EH (cell line): ENCODE results near the gene OR2AJ1.
"Not testable (repeated sequence)": the region's sequence is repeated elsewhere in the genome, so short reads cannot be mapped to it uniquely, and the experiment has no call there.

ENCODE experiments used
- DNase-seq: peaks from one replicate; pipeline ENCODE4 v3.0.0-alpha.2; 2015; ENCODE audit warnings: low read depth

OR2AJ1 gene, protein sequence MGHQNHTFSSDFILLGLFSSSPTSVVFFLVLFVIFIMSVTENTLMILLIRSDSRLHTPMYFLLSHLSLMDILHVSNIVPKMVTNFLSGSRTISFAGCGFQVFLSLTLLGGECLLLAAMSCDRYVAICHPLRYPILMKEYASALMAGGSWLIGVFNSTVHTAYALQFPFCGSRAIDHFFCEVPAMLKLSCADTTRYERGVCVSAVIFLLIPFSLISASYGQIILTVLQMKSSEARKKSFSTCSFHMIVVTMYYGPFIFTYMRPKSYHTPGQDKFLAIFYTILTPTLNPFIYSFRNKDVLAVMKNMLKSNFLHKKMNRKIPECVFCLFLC

DNA sequence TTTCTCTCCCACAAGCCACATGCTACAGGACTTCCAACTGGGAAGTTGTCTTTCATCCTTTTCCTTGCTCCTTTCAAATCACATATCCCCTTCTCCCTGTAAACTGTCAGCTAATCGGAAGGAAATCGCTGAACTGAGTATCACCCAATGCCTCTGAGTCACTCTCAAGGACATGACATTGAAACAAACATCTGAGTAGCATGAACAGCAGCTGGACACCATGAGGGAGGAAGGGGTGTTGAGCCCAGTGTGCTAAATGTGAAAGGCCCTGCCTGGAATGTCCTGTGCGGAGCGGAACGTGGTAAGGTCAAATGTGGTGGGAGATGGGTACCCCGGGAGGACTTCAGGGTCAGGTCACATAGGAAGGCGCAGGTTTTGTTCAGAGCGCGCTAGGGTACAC is at the start of gene OR2AJ1:
Gene OR2AJ1 (plus strand): TSS at position 22 of the 400 bp plus-strand sequence. CDS start 8,880 bp downstream, outside the sequence.
- no peak for DNase-seq

DNA sequence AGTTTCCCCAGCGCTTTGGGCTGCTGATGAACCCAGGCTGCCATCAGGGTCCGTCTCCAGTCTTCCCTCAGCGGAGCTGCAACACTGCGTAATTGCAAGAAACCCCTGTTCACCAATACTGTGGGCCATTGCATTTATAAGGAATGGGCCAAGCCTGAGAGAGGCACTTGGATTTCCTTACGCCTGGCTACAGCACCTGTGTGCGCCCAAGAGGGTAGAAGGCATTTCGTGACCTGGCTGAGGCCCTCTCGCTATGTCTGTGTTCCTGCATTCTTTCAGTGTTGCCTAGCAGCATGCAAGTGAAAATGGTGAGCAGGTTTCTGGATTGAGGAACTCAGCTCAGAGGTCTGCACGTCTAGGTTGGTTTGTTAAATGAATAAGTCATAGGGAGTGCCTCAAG is 41.3 kb upstream of the OR2AJ1 start:
- DNase-seq: no peak

DNA sequence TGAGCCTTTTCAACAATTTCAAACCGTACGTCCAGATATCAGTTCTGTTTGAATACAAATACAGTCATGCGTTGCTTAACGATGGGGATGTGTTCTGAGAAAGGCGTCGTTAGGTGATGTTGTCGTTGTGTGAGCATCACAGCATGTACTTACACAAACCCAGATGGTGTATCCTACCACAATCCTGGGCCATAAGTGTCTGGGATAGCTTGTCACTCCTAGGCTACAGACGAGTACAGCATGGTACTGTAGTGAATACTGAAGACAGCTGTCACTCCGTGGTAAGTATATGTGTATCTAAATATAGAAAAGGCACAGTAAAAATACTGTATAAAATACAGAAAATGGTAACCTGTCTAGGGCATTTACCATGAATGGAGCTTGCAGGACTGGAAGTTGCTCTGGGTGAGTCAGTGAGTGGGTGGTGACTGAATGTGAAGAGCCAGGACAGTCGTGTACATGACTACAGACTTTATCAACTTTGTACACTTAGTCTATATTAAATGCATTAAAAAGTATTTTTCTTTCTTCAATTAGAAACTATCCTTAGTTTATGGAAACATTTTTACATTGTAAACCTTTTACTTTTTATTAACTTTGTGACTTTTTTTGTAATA is 39.8 kb upstream of the OR2AJ1 start:
- DNase-seq: no peak

DNA sequence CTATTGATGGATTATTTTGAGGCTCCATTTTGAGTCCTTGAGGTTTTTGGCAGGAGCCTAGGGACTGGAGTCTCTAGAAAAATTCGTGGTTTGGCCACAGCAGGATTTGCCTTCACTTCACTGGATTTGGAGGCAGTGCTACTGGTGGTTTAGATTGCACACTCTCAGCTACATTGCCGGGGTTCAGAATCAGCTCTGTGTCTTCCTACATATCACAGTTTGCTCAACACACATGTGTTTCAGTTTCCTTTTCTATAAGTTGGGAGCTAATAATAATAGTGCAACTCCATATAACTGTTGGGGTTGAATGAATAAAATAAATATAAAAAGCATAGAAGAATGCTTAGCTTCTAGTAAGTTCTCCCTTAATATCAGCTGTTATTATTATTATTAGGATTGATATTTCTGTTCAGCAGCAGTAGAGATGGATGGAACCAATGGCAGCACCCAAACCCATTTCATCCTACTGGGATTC is 29.5 kb upstream of the OR2AJ1 start, which contains the start of gene OR2W3:
Gene OR2W3 (plus strand): TSS at position 425 of the 475 bp plus-strand sequence. CDS start 0 bp downstream, at position 425.
- DNase-seq: no peak

DNA sequence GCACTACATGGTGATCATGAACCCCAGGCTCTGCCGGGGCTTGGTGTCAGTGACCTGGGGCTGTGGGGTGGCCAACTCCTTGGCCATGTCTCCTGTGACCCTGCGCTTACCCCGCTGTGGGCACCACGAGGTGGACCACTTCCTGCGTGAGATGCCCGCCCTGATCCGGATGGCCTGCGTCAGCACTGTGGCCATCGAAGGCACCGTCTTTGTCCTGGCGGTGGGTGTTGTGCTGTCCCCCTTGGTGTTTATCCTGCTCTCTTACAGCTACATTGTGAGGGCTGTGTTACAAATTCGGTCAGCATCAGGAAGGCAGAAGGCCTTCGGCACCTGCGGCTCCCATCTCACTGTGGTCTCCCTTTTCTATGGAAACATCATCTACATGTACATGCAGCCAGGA is 28.7 kb upstream of the OR2AJ1 start:
- DNase-seq: no peak

DNA sequence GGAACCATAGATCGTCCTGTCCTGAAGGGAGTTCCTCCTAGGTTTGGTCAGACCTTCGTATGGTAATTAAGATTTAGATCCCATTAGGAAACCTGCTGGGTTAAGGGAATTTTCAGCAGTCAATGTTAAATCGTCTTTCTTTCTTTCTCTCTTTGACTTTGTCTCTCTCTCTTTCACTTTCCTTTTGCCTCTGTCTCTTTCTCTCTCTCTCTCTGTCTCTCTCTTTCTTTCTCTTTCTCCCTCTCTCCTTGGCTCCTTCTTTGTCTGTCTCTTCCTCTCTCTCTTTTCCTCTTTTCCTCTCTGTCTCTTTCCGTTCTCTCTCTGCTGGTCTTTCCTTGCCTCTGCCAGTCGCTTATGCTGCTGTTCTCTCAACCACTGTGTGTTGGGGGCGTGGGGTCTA is 20.6 kb upstream of the OR2AJ1 start:
- no peak for DNase-seq

DNA sequence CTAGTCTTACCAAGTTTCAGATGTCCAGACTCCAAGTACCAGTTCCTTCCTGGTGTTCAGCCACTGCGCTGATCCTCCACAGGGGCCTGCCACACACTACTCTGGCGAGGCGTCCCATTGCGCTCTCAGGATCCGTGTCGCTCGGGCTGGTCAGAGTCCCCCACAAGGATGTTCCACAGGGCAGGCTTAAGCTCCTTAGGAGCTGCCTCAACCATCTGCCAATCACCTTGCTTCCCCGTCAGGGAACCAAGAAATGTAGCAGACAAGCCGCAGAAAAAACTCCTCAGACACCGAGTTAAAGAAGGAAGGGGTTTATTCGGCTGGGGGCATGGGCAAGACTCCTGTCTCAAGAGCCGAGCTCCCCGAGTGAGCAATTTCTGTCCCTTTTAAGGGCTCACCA is 19.5 kb upstream of the OR2AJ1 start:
- DNase-seq: no peak

DNA sequence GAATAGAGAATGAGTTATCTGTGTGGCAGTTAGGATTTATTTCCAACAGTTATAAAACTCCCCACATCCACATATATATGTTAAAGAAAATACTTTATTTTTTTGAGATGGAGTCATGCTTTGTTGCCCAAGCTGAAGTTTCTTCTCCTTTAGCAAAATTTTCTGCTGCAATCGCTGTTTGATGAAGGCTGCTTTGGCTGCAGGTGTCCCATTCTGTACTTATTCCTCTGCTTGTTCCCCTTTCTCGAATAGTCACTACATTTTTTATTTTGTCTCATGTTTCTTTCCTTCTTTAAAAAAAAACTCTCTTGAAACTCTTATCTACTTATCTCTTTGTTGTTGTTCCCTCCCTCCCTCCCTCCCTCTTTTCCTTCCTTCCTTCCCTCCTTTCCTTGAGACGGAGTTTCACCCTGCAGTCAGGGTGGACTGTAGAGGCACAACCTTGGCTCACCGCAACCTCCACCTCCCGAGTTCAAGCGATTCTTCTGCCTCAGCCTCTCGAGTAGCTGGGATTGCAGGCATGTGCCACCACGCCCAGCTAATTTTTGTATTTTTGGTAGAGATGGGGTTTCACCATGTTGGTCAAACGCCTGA is 18.7 kb upstream of the OR2AJ1 start:
- DNase-seq: no peak

DNA sequence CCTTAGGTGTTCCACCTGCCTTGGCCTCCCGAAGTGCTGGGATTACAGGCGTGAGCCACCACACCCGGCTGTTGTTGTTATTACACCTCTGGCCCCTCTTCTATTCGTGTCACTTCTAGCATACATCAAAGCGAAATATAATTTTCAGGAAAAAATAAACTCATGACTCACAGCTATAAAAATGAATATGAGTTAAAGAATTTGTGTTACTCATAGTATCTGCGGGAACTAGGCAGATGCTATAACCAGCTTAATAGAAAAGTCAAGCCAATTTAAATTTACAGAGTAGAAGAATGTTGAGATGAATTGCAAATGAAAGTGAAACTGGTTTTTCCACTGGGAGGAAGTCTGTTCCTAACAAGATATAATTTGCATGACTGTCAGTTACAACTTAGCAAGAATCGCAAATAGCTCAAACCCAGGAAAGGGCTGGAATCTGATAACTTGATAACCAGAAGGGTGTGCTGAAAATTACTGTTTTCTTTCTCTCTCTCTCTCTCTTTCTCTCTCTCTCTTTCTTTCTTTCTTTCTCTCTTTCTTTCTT is 18.1 kb upstream of the OR2AJ1 start:
- peak; percentile 3 for DNase-seq

DNA sequence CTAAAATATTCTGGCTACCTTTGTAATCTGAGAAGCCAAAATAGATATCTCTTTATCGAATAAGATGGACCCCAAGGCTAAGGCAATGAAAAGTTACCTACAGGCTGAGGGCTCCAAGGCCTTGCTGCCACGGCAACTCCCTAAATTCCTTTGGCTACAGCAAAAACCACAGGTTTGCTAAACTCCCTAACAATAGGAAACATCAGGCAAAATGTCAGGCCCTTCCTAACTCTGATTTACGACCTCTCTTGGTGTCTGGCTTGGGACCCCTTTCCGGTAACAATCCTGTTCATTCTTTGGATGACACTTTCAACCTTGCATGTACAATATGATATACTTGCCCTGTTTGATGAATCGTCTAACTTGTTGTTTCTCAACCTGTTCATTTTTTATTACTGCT is 15.9 kb upstream of the OR2AJ1 start:
- no peak for DNase-seq

DNA sequence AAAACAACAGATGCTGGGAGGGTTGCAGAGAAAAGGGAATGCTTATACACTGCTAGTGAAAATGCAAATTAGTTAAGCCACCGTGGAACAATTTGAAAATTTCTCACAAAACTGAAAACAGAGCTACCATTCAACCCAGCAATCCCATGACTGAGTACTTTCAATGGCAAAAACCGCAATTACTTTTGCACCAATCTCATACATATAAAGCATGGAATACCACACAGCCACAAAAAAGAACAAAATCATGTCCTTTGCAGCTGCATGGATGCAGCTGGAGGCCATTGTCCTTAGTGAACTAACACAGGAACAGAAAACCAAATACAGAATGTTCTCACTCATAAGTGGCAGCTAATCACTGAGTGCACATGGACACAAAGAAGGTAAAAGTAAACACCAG is 10.9 kb upstream of the OR2AJ1 start:
- DNase-seq: no peak

DNA sequence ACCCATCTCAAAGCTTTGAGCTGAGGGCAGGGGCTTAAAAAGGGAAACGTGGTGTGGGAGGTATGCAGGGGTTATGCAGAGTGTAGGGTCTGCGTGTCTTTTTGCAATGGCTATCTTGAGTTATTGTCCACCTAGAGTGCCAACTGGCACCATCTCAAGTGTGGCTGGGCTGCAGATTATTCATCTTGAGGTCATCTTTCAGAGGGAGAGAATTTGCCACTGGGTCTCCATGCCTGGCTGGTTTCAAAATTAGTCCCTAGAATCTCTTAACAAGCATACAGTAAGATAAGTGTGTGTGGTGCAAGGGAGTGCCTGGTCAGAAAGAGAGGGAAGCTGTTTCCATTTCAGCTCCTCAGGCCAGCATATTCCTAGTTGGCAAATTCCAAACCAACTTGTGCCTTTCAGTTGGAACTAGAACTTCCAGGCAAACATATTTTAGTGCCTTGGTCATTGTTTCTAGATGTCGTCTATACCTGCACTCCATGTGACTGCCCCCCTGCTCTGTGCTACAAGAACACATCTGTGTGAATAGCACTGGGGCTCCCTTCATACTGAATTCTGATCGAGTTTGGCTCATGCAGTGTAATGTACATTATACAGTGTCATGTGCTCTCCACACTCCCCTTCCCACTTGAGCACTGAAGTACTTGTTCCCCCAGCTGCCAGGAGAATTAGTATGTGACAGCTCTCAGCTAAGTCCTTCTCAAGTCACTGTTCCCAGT is 9.6 kb upstream of the OR2AJ1 start:
- DNase-seq: no peak

DNA sequence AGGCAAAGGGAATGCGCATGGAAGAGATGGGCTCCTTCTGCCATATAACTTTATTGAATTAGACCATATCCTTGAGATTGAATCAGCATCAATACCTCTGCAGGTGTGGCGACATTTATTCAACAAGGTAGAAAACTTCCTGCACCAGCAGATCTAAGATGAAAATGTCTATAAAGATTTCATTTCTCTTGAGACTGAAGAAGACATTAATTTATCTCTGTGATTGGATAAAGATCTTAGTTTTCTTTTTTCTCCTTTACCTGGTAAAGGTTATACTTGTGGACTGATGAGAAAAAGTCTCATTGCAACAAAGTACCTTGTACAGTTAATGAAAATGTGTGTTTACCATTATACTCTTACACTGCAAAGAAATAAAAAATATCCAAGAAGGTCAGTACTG is 4.7 kb upstream of the OR2AJ1 start, which contains the start of gene OR2T8:
Gene OR2T8 (plus strand): TSS at position 301 of the 400 bp plus-strand sequence. CDS start 766 bp downstream, outside the sequence.
- no peak for DNase-seq

DNA sequence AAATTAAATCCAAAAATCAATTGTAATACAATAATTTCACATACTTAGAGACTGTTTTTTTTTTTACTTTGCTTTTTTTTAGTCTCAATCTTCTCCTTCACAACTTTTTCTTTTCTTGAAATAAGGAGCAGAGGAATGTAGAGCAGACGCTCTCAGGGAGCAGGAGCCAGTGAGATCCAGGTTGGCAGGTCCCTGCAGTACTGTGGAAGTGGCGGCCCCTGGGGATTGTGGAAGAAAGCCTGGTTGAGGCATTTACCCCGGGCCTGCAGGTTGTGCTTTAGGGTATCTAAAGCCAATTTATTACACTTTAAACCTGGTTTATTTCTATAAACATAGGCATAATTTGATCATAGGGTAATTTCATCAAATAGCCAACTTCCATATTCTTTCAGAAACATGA is 748 bp upstream of the OR2AJ1 start:
- DNase-seq: no peak

DNA sequence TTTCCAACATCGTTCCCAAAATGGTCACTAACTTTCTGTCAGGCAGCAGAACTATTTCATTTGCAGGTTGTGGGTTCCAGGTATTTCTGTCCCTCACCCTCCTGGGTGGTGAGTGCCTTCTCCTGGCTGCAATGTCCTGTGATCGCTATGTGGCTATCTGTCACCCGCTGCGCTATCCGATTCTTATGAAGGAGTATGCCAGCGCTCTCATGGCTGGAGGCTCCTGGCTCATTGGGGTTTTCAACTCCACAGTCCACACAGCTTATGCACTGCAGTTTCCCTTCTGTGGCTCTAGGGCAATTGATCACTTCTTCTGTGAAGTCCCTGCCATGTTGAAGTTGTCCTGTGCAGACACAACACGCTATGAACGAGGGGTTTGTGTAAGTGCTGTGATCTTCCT is 9.3 kb downstream of the OR2AJ1 start:
- DNase-seq: no peak

DNA sequence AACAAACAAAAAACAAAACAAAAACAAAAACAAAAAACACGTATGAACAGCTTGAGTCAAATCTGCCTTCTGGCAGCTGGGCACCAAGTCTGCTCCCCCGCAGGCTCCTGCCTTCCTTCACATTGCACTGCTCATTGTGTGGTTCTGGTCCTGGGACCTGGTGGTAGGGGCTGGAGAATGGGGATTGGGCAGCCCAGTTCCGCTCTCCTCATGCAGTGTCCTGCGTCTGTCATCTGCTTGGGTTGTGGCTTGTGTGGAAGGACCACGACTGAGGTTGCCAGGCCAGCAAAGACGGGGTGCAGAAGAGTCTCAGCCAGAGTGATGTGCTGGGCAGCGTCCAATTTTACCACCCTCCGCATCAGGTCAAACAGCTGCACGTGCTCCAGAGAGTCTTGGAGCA is 11.1 kb downstream of the OR2AJ1 start:
- no peak for DNase-seq

DNA sequence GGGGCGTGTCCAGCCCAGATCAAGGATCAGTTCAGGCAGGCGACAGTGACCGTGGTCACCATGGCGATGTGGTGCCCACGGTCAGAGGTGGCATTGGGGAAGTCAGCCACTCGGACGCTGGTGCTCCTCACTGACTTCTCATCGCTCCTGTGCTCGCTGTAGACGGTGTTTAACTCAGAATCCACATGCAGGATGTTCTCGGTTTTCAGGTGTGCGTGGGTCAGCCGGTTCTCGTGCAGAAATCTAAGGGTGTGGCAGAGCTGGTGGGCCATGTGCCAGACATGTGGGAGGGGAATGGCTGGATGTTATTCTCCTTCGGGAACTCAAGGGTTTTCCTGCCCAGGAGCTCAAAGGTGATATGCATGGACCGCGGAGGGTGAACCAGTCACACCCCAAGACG is 11.7 kb downstream of the OR2AJ1 start:
- DNase-seq: no peak

DNA sequence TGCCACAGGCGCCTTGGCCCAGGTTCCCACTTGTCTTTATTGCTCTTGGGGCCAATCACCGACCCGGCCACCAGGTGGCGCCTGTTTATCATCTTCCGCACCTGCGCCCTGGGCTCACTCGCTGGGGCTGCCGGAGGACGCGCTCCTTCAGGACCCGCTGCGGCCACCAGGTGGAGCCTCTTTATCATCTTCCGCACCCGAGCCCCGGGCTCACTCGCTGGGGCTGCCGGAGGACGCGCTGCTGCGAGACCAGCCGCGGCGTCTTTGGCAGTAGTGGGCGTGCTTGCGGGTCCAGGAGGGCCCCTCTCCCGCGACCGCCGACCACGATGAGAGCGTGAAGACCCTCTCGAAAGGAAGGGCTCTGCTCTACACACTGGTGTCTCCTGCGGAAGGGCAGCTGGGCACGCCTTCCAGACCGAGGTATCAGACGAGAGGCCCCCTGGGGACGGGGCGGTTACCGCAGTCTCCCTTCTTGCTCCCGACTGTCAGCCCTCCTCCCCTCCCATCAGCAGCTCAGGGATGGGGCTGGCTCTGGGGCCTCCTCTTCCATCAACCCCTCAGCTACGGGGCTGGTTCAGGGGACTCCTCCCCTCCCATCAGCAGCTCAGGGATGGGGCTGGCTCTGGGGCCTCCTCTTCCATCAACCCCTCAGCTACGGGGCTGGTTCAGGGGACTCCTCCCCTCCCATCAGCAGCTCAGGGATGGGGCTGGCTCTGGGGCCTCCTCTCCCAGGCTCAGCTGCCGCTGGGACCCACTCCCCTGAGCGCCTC is 12.5 kb downstream of the OR2AJ1 start:
- not testable (repeated sequence) for DNase-seq

DNA sequence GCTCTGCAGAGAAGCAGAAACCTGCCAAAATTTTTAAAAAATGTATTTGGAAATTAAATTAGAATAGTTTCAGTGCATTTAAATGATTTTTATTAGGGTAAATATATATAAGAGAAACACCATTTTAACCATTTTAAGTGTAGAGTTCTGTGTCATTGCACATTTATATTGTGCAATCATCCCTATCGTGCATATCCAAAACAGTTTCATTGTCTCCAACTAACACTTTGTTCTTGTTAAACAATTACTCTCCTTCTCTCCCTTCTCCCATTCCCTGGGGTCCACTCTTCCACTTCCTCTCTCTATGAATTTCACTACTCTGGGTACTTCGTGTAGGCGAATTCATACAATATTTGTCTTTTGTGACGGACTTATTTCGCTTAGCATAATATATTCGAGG is 17.9 kb downstream of the OR2AJ1 start:
- DNase-seq: no peak

DNA sequence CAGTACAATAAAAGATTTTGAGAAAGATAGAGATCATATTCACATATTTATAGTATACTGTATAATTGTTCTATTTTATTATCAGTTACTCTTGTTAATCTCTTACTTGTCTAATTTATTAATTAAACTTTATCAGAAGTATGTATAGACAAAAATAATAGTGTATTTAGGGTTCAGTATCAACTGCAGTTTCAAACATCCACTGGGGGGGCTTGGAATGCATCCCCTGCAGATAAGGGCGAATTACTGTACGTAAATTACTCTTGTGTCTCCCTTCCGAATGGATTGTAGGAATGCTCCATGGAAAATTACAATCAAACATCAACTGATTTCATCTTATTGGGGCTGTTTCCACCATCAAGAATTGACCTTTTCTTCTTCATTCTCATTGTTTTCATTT is 23.9 kb downstream of the OR2AJ1 start, which contains the start of gene OR2L8:
Gene OR2L8 (plus strand): TSS at position 301 of the 400 bp plus-strand sequence. CDS start 0 bp downstream, at position 301.
- no peak for DNase-seq

DNA sequence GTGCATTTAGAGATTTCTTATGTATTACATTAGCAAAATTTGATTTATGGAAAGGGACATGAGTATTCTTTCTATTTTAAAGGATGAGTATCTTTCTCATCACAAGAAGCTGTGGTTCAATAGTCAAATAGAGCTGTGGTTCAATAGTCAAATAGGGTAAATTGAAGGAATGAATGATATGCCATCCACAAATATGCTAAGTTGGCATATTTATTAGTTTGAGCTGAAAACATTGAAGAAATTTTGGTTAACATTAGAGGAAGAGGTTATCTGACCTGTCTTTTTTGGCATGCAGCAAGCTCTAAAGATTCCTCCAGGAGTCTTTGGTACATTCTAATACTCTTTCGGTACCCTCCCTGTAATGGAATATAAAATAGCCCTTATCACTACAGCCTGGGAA is 28.7 kb downstream of the OR2AJ1 start:
- no peak for DNase-seq
